OCI-M1 (cell line): Measurements from ENCODE around the gene MYLK2.
"Not testable (repeated sequence)": the region's sequence is repeated elsewhere in the genome, so short reads cannot be mapped to it uniquely, and the experiment has no call there.

Source experiments
- DNase-seq: peaks from one replicate; lab custom pipeline; 2025; lab: John Stamatoyannopoulos, UW

The MYLK2 gene

DNA sequence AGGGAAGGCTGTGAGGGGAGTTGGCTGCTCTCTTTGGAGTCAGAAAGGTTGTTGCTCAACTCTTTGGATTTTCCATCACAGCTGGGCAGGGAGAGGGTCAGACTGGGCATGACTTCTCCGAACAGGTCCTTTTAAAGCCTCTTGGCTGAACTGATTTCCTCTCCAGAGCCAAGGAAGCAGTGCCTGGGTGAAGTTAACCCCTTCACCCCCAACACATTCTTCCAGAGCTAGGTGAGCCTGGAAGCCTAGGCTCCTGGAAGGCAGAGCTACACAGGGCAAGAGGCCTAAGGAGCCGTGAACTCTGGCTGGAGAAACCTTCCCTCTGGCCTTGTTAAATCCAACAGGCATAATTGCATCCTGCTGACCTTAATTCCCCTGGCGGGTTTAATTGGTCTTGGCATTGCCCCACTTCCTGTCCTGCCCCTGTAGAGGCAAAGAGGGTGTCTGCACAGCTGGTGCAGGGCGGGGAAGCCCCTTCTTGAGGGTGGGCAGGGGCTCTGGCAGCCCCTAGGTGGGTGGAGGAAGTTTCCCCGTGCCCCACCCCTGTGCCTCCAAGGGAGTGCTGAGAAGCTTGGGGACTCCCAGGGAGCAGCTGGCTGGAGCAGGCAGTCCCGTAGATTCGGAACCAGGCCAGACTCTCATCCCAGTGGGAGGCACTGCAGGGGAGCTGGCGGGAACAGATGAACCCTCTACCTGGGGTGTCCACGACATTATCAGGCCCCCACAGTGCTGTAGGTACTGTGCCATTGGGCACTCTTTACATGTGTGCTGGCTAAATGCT lies 3.6 kb upstream of the MYLK2 start:
- no peak for DNase-seq

DNA sequence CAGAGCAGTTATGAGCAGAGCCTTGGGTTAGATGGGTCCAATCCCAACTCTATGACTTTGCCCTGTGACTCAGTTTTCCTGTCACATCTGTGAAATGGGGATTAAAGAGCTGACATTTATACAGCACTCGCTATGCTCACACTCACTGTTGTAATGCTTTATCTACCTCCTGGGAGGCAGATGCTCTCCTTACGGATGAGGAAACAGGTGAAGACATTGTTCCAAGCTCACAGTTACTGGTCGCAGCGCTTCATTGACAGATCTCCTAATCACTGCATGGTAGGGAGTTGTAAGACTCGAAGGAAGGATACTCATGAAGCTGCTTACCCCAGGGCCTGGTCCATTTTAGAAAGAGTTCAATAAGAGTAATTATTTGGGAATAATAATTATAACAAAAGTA lies 2.9 kb upstream of the MYLK2 start:
- DNase-seq, result no peak

DNA sequence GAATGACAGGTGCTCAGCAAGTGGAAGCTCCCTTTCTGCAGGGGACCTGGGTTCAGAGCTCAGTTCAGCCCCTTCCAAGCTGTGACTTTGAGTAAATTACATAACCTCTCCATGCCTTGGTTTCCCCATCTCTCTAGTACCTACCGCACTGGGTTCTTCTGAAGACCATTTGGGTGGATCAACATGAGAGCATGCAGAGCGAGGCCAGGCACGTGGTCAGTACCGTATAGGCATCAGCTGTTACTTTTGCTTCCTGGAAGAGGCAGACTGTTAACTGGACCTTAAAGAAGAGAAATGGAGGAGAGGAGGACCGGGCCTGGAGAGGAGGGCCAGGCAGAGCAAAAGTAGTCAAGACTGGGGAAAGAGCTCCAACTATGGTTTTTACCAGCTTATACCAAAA lies 1.7 kb upstream of the MYLK2 start:
- DNase-seq, result no peak

DNA sequence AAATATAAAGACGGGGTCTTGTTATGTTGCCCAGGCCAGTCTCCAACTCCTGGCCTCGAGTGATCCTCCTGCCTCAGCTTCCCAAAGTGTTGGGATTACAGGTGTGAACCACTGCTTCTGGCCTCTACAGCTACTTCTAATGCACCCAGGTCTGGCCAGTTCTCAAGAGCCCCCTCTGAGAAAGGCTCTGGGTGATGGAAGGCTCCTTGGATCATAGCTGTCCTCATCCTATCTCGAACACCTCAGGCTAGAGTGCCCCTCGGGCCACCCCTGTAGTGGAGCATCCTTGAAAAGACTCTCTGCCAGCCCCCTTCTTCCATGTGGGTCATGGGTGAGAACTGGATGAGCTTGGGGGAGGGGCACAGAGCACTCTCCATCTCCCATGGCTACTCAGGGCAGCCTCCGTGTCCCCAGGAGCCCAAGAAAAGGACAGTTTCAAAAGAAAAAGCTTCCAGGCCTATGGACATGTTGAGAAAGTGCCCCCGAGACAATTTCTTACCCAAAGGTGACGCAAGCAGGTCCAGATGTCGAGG lies 714 bp upstream of the MYLK2 start:
- no peak for DNase-seq

DNA sequence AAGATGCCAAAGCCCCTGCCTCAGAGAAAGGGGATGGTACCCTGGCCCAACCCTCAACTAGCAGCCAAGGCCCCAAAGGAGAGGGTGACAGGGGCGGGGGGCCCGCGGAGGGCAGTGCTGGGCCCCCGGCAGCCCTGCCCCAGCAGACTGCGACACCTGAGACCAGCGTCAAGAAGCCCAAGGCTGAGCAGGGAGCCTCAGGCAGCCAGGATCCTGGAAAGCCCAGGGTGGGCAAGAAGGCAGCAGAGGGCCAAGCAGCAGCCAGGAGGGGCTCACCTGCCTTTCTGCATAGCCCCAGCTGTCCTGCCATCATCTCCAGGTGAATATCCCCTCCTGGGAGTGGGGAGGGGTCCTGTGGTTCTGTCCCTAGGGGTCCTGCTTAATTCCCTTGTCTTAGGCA lies 1.1 kb downstream of the MYLK2 start:
- no peak for DNase-seq

DNA sequence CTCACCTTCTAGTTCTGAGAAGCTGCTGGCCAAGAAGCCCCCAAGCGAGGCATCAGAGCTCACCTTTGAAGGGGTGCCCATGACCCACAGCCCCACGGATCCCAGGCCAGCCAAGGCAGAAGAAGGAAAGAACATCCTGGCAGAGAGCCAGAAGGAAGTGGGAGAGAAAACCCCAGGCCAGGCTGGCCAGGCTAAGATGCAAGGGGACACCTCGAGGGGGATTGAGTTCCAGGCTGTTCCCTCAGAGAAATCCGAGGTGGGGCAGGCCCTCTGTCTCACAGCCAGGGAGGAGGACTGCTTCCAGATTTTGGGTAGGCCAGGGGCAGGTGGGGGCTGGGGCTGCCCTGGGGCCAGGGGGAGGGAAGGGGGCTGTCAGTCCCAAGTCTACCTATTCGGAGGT lies 2.3 kb downstream of the MYLK2 start:
- peak; percentile 7 for DNase-seq

DNA sequence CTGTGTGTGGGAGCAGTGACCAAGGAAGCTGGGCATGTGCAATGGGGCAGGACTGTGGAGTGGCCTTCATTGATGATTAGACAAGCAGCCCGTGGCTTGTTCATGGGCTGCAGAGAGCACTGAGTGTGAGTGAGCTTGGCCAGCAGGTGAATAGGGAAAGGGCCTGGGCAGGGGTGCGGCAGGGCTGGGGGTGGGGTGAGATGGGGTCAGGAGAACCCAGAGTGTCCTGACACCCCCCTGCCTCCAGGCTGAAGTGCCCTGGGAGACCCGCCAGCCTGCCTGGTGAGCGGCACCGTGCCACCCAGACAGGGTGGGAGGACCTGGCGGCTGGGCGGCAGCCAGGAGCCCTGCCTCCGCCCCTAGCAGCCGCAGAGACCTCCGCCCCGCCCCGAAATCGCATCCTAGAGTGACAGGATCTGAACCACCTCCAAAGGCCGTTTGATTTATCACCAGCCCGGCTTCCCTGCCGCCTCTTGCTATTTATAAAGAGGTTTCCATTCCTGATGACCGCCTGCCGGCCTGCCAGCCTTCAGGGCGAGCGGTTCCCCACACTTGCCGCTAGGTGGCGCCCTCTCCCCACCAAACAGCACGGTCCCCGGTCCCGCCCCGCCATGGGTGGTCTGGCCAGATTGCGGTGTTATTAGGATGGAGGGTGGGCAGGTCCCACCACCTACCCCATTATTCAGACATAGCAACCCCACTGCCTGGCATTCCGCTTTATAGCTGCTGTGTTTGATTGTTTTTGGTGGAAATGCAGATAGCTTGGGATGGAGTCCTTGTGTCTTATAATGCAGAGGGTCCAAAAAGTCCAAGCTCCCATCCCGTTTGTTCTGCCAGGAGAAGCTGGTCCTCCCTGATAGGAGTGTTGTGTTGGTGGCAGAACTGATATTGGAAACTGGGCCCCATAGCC lies 3.5 kb downstream of the MYLK2 start:
- DNase-seq, result peak; percentile 74

DNA sequence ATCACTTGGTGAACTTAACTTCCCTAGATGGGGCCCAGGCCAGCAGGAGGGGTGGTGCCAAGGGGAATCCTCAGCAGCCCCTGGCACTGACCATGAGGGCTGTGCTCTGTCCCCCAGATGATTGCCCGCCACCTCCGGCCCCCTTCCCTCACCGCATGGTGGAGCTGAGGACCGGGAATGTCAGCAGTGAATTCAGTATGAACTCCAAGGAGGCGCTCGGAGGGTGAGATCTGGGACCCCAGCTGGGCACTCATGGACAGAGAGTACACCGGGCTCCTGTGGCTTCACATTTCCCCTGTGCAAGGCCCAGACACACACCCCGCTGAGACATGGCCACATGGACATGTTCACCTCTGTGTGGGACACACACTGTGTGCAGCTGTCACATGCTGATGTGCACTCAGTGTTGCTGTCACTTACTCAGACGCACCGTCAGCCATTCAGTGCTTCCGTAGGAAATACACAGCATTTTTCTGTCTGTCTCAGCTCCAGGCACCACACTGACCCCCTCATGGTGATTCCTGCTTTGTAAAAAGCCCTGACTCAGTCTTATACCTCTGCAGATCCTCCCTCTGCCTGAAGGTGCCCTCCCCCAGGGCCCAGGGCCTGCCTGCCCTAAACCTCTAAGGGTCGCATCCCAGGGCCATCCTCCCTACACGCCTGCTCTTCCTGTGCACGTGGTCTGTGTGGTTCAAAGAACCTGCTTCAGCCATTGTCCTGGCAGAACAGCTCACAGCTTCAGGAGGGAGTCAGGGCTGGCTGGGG lies 4.4 kb downstream of the MYLK2 start:
- no peak for DNase-seq

DNA sequence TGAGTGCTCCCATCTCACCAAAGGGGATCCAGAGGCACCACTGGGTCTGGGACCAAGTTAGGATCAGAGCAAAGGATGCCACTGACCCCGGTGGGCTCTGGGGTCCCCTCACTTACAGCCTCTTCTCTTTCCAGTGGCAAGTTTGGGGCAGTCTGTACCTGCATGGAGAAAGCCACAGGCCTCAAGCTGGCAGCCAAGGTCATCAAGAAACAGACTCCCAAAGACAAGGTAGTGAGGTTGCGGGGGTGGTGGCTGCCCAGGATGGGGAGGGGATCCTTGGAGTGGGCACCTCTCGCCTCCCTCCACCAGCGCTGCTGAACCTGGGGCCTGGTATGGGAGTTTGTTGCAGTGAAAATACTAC lies 4.9 kb downstream of the MYLK2 start:
- no peak for DNase-seq

DNA sequence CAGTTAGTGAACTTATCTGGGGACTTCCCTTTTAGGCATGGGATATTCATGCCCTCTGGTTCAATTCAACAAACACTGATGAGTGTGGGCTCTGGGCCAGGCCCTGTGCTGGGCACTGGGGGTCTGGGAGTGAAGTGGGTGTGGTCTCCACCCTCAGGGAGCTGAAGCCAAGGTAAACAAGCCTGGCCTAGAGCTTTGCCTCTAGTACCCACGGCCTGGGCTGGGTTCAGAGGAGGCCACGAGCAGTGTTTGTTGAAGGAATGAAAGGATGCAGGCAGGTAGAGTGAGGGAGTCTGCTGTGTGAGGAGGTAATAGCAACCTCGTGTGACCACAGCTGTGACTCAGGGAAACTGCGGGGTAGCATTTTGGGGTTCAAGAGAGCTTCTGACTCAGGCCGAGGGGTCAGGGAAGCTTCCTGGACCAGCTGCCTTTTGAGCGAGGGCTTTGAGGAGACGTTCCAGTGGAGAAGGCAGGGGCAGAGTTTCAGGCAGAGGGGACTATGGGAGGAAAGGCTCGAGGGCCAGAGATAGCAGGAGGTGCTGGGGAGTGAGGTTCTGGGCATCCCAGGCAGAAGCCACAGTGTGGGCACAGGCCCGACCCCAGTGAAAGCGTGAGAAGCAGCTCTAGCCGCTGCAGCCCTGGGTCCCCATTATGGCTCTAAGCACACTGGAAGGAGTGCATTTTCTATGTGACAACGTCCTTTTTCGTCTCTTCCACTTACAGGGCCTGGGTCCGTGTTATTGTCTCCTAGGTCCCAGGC lies 5.6 kb downstream of the MYLK2 start:
- no peak for DNase-seq

DNA sequence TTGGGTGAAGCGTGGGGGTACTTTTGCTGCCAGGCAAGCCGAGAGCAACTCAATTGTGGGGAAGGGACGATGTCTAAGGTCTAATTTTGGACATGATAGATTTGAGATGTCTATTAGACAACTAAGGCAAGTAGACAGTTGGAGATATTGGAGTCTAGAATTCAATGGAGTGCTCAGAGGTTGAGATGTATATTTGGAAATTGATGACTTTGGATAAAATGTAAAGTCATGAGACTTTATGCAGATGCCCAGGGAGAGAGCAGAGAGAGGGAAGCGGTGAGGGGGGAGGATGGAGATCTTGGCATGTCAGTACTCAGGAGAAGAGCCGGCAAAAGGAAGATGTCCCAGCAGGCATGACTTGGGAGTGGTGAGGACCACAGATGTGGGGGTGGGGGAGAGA lies 6.9 kb downstream of the MYLK2 start:
- DNase-seq, result no peak

DNA sequence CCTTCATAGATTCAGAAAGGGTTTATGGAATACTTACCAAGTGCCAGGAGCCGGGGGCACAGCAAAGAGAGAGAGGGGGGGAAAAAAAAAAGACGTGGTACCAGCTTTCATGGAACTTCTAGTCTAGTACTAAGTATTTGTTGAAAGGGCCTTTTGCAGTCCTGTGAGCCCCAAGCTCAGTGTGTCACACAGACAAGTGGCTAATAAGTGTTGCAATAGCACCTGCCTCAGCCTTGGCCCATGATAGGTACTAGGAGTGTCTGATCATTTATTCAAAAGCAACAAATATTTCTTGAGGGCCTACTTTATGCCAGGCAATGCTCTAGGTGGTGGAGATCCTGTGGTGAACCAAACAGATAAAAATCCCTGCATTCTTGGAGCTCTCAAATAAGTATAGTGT lies 7.9 kb downstream of the MYLK2 start:
- DNase-seq, result no peak

DNA sequence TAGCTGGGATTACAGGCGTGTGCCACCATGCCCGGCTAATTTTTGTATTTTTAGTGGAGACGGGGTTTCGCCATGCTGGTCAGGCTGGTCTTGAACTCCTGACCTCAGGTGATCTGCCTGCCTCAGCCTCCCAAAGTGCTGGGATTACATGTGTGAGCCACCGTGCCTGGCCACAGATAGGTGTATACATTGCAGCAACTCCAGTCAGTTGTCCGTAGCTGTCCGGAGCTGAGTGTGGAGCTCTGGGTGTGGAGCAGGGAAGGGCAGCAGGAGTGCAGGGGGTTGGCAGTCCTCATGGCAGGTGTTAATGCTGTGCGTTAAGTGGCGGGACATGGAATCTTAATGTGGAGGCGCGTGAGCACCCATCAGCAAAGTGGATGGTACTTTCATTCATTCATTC lies 8.9 kb downstream of the MYLK2 start:
- not testable (repeated sequence) for DNase-seq

DNA sequence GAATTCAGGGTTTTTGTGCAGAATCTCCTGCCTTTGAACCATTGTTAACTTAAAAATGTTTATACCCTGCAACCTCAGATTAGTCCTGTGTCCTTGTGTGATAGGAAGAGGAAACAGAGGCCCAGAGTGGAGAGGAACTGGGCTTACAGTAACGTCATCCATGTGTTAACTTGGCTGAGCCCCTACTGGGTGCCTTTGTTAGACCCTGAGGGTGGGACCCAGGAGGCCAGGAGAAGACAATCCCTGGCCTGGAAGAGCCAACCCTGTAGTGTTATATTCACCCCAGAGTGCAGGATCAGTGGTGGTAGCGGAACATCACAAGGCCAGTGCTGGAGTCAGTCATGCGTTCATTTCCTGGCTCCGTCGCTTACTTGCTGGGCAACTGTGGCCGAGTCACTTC lies 10.6 kb downstream of the MYLK2 start:
- DNase-seq, result no peak

DNA sequence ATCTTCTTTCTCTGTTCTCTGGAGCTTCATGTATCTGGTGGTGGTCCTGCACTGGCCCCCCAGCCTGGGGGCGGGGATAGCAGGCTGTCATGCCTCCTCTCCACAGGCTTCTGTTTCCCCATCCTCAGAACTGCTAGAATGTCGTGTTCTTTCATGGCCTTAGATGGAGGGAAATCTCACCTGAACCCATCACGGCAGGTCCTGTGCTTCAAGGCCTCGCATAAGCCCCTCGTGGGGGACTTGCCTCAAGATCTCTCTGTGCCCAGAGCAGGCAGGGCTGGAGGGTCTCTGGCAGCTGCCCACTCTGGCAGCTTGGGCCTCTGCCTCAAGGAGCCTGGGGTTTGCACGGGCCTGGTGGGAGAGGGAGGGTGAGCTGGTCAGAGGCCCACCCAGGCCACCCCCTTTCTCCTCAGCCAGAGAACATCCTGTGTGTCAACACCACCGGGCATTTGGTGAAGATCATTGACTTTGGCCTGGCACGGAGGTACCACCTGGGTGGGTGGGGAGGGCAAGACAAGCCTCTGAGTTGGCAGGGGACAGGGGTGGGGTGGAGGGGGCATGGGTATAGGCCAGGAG lies 11.3 kb downstream of the MYLK2 start:
- DNase-seq, result no peak

DNA sequence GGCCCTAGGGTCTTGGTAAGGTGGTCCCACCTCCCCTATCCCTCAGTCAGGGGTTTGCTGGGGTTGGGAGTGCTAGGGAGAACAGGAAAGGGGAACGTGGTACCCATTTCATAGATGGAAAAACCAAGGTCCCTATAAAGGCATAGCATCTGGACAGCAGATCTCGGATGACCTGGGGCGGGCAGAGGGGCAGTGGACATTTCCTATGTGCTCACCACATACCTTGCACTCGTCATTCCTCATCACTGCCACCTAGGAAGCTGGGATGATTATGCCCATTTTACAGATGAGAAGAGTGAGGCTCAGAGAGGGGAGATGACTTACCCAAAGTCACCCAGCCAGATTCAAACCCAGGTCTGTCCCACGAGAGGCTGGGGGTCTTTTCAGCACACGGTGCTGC lies 12.1 kb downstream of the MYLK2 start:
- no peak for DNase-seq

DNA sequence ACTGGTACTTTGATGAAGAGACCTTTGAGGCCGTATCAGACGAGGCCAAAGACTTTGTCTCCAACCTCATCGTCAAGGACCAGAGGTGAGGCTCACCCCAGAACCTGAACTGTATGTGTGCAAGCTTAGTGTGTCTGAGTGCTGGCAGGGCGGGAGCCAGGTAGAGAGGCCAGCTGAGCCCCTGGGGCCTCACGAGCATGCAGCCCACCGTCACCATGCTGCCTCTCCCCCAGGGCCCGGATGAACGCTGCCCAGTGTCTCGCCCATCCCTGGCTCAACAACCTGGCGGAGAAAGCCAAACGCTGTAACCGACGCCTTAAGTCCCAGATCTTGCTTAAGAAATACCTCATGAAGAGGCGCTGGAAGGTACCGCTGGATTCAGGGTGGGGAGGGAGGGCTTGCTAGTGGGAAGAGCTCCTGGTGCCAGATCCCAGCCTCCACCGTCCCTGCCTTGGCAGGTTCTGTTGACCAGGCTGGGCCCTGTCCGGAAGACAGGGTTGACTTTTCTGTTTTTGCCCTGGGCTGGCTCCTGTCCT lies 12.7 kb downstream of the MYLK2 start:
- DNase-seq, result no peak

DNA sequence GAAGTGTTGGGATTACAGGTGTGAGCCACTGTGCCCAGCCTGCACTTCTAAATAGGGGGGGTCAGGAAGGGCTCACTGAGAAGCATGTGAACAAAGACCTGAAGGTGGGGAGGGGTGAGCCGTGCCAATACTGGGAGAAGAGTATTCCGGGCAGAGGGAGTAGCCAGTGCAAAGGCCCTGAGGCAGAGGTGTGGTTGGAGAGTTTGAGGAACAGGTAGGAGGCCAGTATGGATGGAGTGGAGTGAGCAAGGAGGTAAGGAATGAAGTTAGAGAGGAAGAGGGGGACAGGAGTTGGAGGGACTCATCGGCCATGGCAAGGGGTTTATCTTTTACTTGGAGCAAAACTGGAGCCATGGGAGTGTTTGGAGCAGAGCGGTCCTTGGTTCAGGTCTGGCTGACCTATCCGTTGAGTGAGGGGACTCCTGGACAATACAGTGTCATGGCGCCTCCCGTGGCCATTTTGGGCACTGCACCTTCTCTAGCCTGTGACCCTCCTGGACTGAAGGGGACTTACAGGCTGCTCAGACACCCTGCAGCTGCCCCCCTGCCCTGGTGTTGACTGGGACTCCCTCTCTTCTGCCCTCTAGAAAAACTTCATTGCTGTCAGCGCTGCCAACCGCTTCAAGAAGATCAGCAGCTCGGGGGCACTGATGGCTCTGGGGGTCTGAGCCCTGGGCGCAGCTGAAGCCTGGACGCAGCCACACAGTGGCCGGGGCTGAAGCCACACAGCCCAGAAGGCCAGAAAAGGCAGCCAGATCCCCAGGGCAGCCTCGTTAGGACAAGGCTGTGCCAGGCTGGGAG lies 14.2 kb downstream of the MYLK2 start:
- peak; percentile 88 for DNase-seq

DNA sequence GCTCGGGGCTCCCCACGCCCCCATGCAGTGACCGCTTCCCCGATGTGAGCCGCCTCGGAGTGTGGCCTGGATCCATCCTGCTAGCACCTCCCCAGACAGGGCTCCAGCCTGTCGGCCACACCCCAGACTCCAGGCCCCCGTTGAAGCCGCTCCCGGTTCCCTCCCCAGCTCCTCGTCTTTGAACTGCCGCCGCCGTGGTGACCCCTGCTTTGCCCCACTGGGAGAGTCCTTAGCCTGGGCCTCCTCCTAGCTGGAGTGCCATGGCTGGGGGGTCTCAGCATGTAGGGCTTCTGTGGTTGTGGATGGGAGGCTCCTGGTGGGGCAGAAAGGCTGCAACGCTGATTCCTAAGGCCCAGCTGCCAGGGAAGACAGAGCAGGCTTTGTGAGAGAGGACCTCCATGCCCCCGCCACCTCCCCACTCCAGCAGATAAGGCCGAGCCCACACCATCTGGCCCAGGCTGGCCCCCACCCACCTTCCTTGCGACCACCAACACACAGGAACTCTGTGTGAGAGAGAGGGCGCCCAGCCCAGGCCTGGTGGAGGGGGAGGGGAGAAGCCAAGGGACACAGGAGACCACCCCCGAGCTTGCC lies 14.9 kb downstream of the MYLK2 start:
- DNase-seq, result no peak

DNA sequence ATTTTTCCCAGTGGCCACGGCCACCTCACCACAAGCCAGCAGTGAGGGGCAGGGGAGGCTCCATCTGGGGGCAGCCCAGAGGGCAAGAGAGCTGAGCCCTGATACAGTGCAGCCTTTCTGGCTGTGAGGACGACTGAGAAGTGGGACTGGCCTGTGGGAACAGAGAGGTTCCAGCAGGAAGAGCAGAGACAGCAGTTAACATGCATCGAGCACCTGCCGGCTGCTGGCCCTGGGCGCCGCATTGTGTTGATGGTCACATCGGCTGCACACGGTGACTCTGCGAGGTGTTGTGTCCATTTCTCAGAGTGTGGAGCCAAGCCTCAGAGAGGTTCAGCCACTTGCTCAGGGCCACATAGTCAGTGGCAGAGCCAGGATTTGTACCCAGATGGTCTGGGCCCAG lies 16.4 kb downstream of the MYLK2 start:
- no peak for DNase-seq
